Measurements from ENCODE around the gene CLIP2.
"Not testable (repeated sequence)": the region's sequence is repeated elsewhere in the genome, so short reads cannot be mapped to it uniquely, and the experiment has no call there.

Gene CLIP2

GRCh38 chr7:74403521-74404387, 114.5 kb downstream of the CLIP2 start:
- no peak for DNase-seq (ENCODE audit: low read depth in 2 of 3, low spot score in 2 of 3)

- no peak for DNase-seq (ENCODE audit: low read depth in 2 of 3, low spot score in 2 of 3)
Observed at GRCh38 chr7:74404388-74404700, 115.1 kb downstream of the CLIP2 start.

- DNase-seq (ENCODE audit: low read depth in 2 of 3, low spot score in 2 of 3) = no peak
Observed at GRCh38 chr7:74404741-74405140, 115.5 kb downstream of the CLIP2 start.

- no peak for DNase-seq (ENCODE audit: low read depth in 2 of 3, low spot score in 2 of 3)
Observed at GRCh38 chr7:74405191-74405898, 116.1 kb downstream of the CLIP2 start.

GRCh38 chr7:74405899-74406512, 116.8 kb downstream of the CLIP2 start:
- DNase-seq (ENCODE audit: low read depth in 2 of 3, low spot score in 2 of 3) = no peak

GRCh38 chr7:74407958-74408357, 118.8 kb downstream of the CLIP2 start:
- DNase-seq (ENCODE audit: low read depth in 2 of 3, low spot score in 2 of 3) = no peak

- DNase-seq (ENCODE audit: low read depth in 2 of 3, low spot score in 2 of 3) = no peak
Observed at GRCh38 chr7:74409571-74409970, 120.4 kb downstream of the CLIP2 start.

GRCh38 chr7:74410772-74411171, 121.6 kb downstream of the CLIP2 start:
- no peak for DNase-seq (ENCODE audit: low read depth in 2 of 3, low spot score in 2 of 3)

GRCh38 chr7:74411571-74411970, 122.4 kb downstream of the CLIP2 start:
- DNase-seq (ENCODE audit: low read depth in 2 of 3, low spot score in 2 of 3) = not testable (repeated sequence)

GRCh38 chr7:74412056-74412455, 122.8 kb downstream of the CLIP2 start:
- no peak for DNase-seq (ENCODE audit: low read depth in 2 of 3, low spot score in 2 of 3)

- DNase-seq (ENCODE audit: low read depth in 2 of 3, low spot score in 2 of 3) = no peak
Observed at GRCh38 chr7:74412603-74413002, 123.4 kb downstream of the CLIP2 start.

GRCh38 chr7:74414595-74415333, 125.6 kb downstream of the CLIP2 start:
- DNase-seq (ENCODE audit: low read depth in 2 of 3, low spot score in 2 of 3) = not testable (repeated sequence)

GRCh38 chr7:74417419-74417971, 128.3 kb downstream of the CLIP2 start:
- DNase-seq (ENCODE audit: low read depth in 2 of 3, low spot score in 2 of 3) = peak in 2 of 3 experiments; percentile 40 to 49

- DNase-seq (ENCODE audit: low read depth in 2 of 3, low spot score in 2 of 3) = no peak
Observed at GRCh38 chr7:74418076-74418475, 128.9 kb downstream of the CLIP2 start.

- no peak for DNase-seq (ENCODE audit: low read depth in 2 of 3, low spot score in 2 of 3)
Observed at GRCh38 chr7:74418538-74418937, 129.3 kb downstream of the CLIP2 start.

GRCh38 chr7:74419232-74419631, 130.0 kb downstream of the CLIP2 start:
- not testable (repeated sequence) for DNase-seq (ENCODE audit: low read depth in 2 of 3, low spot score in 2 of 3)

GRCh38 chr7:74420006-74420405, 130.8 kb downstream of the CLIP2 start:
- no peak for DNase-seq (ENCODE audit: low read depth in 2 of 3, low spot score in 2 of 3)

GRCh38 chr7:74424291-74424880, 135.2 kb downstream of the CLIP2 start:
- DNase-seq (ENCODE audit: low read depth in 2 of 3, low spot score in 2 of 3) = no peak

- no peak for DNase-seq (ENCODE audit: low read depth in 2 of 3, low spot score in 2 of 3)
Observed at GRCh38 chr7:74428023-74428422, 138.8 kb downstream of the CLIP2 start.

- DNase-seq (ENCODE audit: low read depth in 2 of 3, low spot score in 2 of 3) = no peak
Observed at GRCh38 chr7:74429153-74429747, 140.0 kb downstream of the CLIP2 start.
